NCI-H510A (cell line): Measurements from ENCODE around the gene WBP1L.
"Not testable (repeated sequence)": the region's sequence is repeated elsewhere in the genome, so short reads cannot be mapped to it uniquely, and the experiment has no call there.

Source experiments
- DNase-seq: peaks from one replicate; lab custom pipeline; 2025; lab: John Stamatoyannopoulos, UW

The WBP1L gene

DNA sequence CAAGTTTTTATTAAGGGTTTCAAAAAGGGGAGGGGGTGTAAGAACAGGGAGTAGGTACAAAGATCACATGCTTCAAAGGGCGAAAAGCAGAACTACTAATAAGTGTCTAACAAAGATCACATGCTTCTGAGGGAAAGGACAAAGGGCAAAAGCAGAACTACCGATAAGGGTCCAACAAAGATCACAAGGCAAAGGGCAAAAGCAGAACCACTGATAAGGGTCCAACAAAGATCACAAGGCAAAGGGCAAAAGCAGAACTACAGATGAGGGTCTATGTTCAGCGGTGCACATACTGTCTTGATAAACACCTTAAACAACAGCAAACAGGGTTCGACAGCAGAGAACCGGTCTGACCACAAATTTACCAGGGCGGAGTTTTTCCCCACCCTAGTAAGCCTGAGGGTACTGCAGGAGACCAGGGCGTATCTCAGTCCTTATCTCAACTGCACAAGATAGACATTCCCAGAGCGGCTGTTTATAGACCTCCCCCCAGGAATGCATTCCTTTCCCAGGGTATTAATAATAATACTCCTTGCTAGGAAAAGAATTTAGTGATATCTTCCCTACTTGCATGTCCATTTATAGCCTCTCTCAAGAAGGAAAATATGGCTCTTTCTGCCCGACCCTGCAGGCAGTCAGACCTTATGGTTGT lies 94.7 kb downstream of the WBP1L start:
- DNase-seq: not testable (repeated sequence)

DNA sequence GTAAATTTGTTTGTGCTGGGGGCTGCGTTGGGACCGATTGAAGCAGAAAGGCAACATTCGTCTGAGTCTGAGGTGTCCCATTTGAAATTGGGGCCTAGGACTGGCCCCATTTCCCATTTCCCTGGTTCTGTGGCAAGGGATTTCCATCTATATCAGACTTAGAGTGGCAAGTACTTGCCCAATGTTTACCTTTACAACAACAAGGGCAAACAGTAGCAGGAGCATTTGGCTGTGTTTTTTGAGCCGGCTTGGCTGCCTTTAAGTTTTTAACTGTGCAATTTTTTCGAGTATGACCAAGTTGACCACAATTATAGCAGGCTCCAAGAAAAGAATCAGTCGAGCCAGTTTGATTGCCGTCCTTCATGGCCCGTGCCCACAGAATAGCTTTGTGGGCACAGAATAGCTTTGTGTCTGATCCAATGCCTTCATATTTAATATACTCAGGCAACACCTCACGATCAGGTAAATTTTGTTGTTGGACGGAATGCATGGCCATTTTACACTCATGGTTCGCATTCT lies 98.1 kb downstream of the WBP1L start:
- no peak for DNase-seq

DNA sequence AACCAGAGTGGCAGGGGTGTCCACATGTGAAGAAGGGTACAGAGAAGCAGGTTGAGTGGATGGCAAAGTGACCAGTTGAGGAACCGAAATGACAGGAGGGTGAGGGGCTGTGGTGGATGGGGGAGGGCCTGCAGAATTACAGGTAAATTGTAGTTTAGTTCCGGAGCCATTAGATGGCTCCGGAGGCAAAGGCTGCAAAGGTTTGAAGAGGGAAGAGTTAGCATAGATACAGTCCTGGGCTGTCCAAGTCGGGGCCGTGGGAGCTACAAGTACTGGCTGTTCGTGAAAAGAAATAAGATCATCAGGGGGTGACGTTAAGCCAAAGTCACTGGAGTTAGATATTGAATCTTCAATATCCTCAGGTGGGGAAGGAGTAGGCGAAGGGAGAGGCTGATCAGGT lies 99.4 kb downstream of the WBP1L start:
- DNase-seq: not testable (repeated sequence)

DNA sequence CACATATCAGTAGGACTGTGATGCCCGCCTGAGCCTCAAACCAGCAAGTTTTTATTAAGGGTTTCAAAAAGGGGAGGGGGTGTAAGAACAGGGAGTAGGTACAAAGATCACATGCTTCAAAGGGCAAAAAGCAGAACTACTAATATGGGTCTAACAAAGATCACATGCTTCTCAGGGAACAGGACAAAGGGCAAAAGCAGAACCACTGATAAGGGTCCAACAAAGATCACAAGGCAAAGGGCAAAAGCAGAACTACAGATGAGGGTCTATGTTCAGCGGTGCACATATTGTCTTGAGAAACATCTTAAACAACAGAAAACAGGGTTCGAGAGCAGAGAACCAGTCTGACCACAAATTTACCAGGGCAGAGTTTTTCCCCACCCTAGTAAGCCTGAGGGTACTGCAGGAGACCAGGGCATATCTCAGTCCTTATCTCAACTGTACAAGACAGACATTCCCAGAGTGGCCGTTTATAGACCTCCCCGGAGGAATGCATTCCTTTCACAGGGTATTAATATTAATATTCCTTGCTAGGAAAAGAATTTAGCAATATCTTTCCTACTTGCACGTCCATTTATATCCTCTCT lies 100.5 kb downstream of the WBP1L start:
- not testable (repeated sequence) for DNase-seq

DNA sequence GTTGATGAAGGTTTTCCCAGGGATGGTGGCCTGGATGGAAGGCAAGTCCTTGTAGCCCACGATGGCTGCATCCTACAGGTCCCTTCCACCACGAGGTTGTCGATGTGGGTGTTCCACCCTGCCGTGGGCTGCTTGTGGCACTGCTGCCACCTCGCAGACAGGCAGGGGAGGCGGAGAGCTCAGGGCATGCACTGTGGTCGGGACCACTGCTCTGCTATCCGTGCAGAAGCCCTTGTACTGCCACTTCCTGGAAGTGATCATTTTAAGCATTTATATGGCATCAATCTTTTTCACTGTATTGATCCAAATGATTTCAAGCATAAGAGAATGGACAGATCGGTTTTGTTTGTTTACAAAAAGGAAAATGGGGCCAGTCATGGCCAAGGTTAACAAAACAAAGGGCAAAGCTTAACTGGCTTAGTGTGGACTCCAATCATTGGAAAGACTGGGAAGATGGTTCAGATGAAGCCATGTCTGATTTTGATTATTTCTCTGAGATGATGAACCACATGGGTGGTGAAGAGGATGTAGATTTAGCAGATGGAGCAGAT lies 101.7 kb downstream of the WBP1L start:
- no peak for DNase-seq

DNA sequence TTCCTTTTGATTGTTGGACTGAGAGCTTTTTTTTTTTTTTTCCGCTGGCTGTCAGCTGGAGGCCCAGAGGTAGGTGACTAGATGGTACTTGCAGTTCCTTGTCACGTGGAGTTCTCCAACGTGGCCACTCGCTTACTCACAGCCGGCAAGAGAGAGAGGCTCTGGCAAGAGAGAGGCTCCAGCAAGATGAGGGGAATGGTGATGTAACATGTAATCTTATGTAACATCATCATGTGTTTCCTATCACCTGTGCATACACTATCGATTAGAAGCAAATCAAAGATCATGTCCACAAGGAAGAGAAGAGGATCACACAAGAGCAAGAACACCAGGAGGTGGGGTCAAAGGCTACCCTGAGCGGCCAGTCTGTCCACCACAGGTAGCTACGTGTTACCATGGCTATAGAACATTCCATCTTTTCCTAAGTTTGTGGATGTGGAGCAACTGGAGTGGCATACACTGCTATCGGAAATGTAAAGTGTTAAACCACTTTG lies 106.3 kb downstream of the WBP1L start:
- DNase-seq: no peak

DNA sequence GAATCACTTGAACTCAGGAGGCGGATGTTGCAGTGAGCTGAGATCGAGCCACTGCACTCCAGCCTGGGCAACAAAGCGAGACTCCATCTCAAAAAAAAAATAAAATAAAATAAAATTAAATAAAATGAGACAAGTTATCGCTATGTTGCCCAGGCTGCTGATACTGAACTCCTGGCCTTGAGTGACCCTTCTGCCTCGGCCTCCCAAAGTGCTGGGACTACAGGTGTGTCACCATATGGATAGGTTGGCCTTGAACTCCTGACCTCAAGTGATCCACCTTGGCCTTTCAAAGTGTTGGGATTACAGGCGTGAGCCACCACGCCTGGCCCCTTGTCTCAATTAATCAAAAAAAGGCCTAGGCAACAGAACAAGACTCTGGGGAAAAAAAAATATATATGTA lies 109.5 kb downstream of the WBP1L start:
- DNase-seq: not testable (repeated sequence)

DNA sequence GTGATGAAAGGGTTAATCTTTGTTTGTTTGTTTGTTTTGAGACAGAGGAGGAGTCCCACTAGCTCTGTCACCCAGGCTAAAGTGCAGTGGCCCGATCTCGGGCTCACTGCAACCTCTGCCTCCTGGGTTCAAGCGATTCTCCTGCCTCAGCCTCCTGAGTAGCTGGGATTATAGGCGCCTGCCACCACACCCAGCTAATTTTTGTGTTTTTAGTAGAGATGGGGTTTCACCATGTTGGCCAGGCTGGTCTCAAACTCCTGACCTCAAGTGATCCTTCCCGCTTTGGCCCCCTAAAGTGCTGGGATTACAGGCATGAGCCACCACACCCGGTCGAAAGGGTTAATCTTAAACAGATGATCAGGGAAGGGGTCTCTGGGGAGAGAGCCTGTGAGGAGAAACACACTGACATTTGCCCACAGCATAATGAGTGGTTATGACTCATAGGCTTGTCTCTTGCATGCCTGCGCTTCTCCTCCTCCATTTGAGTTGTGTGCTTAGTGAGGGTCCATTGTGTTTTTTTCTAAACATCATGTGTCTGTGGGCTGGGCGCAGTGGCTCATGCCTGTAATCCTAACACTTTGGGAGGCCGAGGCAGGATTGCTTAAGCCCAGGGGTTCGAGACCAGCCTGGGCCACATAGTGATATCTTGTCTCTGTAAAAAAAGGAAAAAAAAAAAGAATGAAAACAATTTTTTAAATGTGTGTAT lies 112.1 kb downstream of the WBP1L start:
- DNase-seq: not testable (repeated sequence)

DNA sequence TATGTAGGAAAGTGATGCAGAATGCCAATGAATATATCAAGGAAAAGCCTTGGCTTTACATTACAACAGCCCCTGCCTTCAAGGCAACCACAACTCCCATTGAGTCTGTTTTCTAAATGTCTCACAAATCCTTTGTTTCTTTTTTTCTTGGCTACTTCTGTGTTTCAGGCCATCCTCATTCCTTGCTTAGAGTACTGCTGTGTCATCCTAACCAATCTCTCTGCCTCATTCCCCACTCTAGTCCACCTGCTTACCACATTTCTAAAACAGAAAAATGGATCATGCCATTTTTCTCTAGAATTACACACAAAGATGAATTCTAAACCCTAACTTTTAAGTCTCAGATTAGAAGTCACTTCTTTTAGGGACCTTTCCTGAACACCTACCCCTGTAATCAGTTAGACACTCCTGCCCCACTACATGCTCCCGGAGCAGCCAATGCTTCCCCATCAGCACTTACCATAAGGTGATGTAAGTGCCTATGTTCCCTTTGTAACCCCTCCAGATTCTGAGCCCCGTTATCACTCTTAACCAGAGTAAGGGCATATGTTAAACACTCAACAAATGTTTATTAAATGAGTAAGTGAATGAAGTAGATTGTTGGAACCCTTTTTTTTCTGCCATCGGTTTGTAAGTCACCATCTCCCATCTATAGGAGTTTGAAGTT lies 113.1 kb downstream of the WBP1L start:
- no peak for DNase-seq

DNA sequence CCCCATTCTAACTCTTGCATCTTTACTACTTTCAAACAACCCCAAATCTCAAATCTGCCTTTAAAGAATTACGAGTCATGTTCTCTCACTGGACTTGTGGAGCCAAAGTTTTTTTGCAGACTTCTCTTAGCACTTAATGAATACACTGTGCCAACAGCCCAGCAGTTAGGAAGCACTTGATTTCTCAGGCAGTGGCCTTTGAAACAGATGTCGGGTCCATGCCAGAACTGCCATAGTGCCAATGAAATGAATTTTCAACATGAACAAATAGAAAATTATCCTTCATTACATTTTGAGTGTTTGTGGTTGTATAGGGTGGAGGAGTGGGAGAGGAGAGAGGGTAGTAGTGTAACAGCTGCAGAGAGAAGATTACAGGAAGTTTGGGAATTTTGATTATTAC lies 116.2 kb downstream of the WBP1L start:
- no peak for DNase-seq

DNA sequence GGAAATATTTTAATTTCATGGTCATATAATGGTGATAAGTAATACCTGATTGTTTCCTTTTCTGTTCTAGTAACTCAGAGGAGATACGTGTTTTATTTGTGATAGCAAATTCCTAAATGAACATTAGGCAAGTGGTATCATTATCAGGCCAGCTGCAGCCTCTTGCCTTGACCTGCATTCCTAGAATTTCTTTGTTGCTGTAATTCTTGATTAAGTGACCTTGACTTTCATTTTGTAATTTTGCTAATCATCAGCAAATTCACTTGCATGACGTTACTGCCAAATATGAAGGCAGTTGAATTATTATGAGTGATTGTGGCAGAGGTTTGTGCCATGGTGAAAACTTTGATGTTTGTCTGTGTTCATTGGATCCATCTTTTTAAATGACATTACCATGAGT lies 119.9 kb downstream of the WBP1L start:
- DNase-seq: no peak

DNA sequence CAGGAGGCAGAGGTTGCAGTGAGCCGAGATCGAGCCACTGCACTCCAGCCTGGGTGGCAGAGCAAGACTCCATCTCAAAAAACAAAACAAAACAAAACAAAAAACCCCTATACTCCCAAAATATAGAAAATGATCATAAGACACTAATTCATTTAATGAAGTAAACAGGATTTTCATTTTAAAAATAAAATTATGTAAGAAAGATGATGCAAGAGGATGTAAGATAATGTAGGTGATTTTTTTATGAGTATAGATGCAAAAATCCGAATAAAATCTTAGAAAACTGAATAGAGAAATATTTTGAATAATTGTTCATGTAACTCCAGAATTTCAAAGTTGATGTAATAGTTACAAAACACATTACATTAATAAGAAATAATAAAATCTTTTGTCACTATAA lies 121.9 kb downstream of the WBP1L start:
- no peak for DNase-seq
